NB4 (cell line): ENCODE data around the gene L3MBTL3.
A peak's percentile ranks its signal among the peaks of the same experiment; 100 is the strongest.

Experiments
- DNase-seq: peaks from one replicate; pipeline ENCODE4 v3.0.0; 2010; ENCODE audit warnings: low read depth
- H3K4me3 ChIP-seq: one replicate; pipeline ENCODE4 v1.5.1; 2011; ENCODE audit warnings: mild to moderate bottlenecking, low read depth, low read length, moderate library complexity
- MYC ChIP-seq: IDR thresholded peaks from 2 replicates; pipeline ENCODE4 v1.6.1; 2011; ENCODE audit warnings: low read depth, low read length
- POLR2A ChIP-seq: IDR thresholded peaks from 2 replicates; pipeline ENCODE4 v1.6.1; 2011; ENCODE audit warnings: mild to moderate bottlenecking; ENCODE audit not compliant: insufficient read length; ENCODE audit errors: extremely low read depth
- TF ChIP-seq, protein P1 (sequence below): IDR thresholded peaks from 2 replicates; pipeline ENCODE4 v1.6.1; 2011; ENCODE audit warnings: low read depth, low read length
- TF ChIP-seq, protein P2 (sequence below): IDR thresholded peaks from one replicate; pipeline ENCODE4 v1.5.1; 2012; ENCODE audit warnings: low read depth, low read length

The L3MBTL3 gene

GRCh38 chr6:130018292-130018743 lies at the start of gene L3MBTL3:
L3MBTL3 (plus strand) TSS chr6:130018581; CDS start chr6:130042700, 24,119 bp downstream.
- TF ChIP-seq, protein P1, sequence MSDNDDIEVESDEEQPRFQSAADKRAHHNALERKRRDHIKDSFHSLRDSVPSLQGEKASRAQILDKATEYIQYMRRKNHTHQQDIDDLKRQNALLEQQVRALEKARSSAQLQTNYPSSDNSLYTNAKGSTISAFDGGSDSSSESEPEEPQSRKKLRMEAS, result peak; percentile 74
- TF ChIP-seq, protein P2, sequence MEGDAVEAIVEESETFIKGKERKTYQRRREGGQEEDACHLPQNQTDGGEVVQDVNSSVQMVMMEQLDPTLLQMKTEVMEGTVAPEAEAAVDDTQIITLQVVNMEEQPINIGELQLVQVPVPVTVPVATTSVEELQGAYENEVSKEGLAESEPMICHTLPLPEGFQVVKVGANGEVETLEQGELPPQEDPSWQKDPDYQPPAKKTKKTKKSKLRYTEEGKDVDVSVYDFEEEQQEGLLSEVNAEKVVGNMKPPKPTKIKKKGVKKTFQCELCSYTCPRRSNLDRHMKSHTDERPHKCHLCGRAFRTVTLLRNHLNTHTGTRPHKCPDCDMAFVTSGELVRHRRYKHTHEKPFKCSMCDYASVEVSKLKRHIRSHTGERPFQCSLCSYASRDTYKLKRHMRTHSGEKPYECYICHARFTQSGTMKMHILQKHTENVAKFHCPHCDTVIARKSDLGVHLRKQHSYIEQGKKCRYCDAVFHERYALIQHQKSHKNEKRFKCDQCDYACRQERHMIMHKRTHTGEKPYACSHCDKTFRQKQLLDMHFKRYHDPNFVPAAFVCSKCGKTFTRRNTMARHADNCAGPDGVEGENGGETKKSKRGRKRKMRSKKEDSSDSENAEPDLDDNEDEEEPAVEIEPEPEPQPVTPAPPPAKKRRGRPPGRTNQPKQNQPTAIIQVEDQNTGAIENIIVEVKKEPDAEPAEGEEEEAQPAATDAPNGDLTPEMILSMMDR, result no peak
- TF ChIP-seq POLR2A (no peak), MYC (peak; percentile 6; the same call in 1 of the 2 replicates)
- peak; percentile 84 for DNase-seq

DNA sequence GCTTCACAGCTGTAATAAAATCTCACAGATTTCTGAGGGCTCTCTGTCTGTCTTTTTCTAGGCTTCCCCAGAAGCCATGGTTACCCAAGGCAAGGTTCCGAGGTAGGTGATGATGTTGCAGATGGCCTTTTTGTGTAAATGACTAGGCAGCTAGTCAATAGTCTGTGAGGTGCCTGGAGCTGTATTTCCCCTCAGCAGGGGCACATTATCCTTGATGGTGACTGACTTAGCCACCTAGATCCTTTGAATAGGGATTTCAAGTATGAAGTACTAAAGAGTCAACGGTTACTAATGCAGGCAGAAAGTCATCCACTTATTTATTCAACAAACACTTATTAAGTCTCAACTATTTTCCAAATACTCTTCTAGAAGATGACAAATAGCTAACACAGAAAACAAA lies 49.3 kb upstream of the L3MBTL3 start:
- no peak for DNase-seq
- H3K4me3 ChIP-seq, result no peak overlapping the region
- TF ChIP-seq, protein P2, result no peak

More at GRCh38 chr6:130018292-130018743, at the start of gene L3MBTL3:
- peak within 1 kb of the TSS; percentile 70 for H3K4me3 ChIP-seq

GRCh38 chr6:129976110-129976509 lies 42.3 kb upstream of the L3MBTL3 start:
- no peak overlapping the region for H3K4me3 ChIP-seq
- TF ChIP-seq, protein P1, result no peak
- TF ChIP-seq MYC (no peak), POLR2A (no peak)
- TF ChIP-seq, protein P2, result no peak
- DNase-seq, result no peak

GRCh38 chr6:129978148-129978916 lies 40.0 kb upstream of the L3MBTL3 start:
- TF ChIP-seq, protein P2, result no peak
- TF ChIP-seq, protein P1, result no peak
- TF ChIP-seq MYC (no peak), POLR2A (no peak)
- DNase-seq, result no peak
- H3K4me3 ChIP-seq, result no peak overlapping the region

- TF ChIP-seq, protein P1, result no peak
- TF ChIP-seq, protein P2, result no peak
- no peak overlapping the region for H3K4me3 ChIP-seq
- no peak for DNase-seq
Observed at GRCh38 chr6:129980821-129981220, 37.6 kb upstream of the L3MBTL3 start.

DNA sequence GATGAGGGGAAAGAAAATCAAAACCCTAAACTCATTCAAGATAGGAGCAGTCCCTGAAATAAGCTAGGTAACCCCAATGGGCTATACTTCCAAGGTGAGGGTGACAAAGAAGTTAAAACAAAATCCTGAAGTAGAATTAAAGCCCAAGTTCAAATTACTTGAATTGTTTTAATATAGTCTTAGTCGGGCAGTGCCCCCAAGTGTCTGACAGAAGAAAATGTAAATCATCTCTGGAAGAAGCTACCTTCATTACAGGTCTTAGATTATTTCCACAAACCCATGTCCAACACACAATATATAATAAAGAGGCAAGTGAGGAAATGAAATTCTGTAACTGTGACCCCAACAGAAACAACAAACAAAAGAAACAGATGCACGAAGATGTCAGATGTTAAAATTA lies 36.8 kb upstream of the L3MBTL3 start:
- TF ChIP-seq, protein P2, result peak; percentile 20
- TF ChIP-seq, protein P1, result no peak
- H3K4me3 ChIP-seq, result no peak overlapping the region
- DNase-seq, result no peak
